AG09309 (cell line): ENCODE results near the gene ZGRF1.

Experiments
- DNase-seq: peaks from one replicate; pipeline ENCODE4 v3.0.0-alpha.2; 2010; ENCODE audit warnings: low read depth
- H3K4me3 ChIP-seq: 2 replicates; pipeline ENCODE4 v1.5.1; 2011; ENCODE audit warnings: mild to moderate bottlenecking, low read depth, low read length, moderate library complexity; ENCODE audit not compliant: control insufficient read depth
- CTCF ChIP-seq: IDR thresholded peaks from 2 replicates; pipeline ENCODE4 v1.5.1; 2011; ENCODE audit warnings: mild to moderate bottlenecking, low read depth, low read length, inconsistent platforms; ENCODE audit not compliant: insufficient read depth, control insufficient read depth; ENCODE audit errors: missing control alignments

Gene ZGRF1

GRCh38 chr4:112511803-112512118 is 124.9 kb downstream of the ZGRF1 start:
- no peak for DNase-seq
- TF ChIP-seq CTCF: no peak
- no peak overlapping the region for H3K4me3 ChIP-seq

- TF ChIP-seq CTCF: no peak
- no peak for DNase-seq
- H3K4me3 ChIP-seq: no peak overlapping the region
These were observed 125.5 kb downstream of the ZGRF1 start for GRCh38 chr4:112511093-112511802.

- DNase-seq: no peak
- no peak for TF ChIP-seq CTCF
- no peak overlapping the region; the same call in 1 of the 2 replicates for H3K4me3 ChIP-seq
These were observed 126.2 kb downstream of the ZGRF1 start for GRCh38 chr4:112510291-112511092.

- TF ChIP-seq CTCF: no peak
- no peak for DNase-seq
- H3K4me3 ChIP-seq: peak overlapping the region; percentile 2
These were observed 127.2 kb downstream of the ZGRF1 start for GRCh38 chr4:112509243-112510141.

- no peak for DNase-seq
- no peak for TF ChIP-seq CTCF
- H3K4me3 ChIP-seq: no peak overlapping the region
These were observed 128.4 kb downstream of the ZGRF1 start for GRCh38 chr4:112508356-112508755.

GRCh38 chr4:112504807-112505206 is 131.9 kb downstream of the ZGRF1 start:
- TF ChIP-seq CTCF: no peak
- DNase-seq: no peak
- H3K4me3 ChIP-seq: no peak overlapping the region
